MM.1S (cell line): ENCODE measurements around the gene PRIMPOL.

Experiments
- CTCF ChIP-seq: fragments of 300-600 bp; sonication (generic); IDR thresholded peaks from 2 replicates; pipeline ENCODE4 v1.5.1; 2016; ENCODE audit warnings: antibody characterized with exemption, low read length, mixed read lengths
- EZH2phosphoT487 ChIP-seq: fragments of 300-600 bp; sonication (generic); IDR thresholded peaks from 2 replicates; pipeline ENCODE4 v1.6.1; 2018; ENCODE audit warnings: antibody characterized with exemption, low read length

- TF ChIP-seq CTCF = no peak
- no peak for TF ChIP-seq EZH2phosphoT487
Observed at GRCh38 chr4:184705692-184706091, 56.2 kb downstream of the PRIMPOL start.
